B cell (primary cell): ENCODE results near the gene FGF16. TPM values are rescaled to one million over a fixed set of nuclear protein-coding genes. Genes with fewer than 3 reads are reported as not detected.

ENCODE experiments used
- ATAC-seq: fragments of 200-7000 bp; cut with Tn5 transposase; one replicate; pipeline ENCODE4 v1.10.0; 2021; ENCODE audit warnings: low read depth, mild to moderate bottlenecking, moderate number of reproducible peaks, moderate library complexity
- CTCF ChIA-PET: fragments of 350-600 bp; sonication (Branson Sonifier 250); formaldehyde crosslinking; loops from one replicate; lab custom pipeline; 2021; ENCODE audit warnings: antibody characterized with exemption, inconsistent platforms; lab: Charles Lee
- POLR2A ChIA-PET: fragments of 350-600 bp; sonication (Branson Sonifier 250); formaldehyde crosslinking; loops from one replicate; lab custom pipeline; 2021; ENCODE audit warnings: antibody characterized with exemption; lab: Charles Lee
- DNase-seq: peaks from one replicate; pipeline ENCODE4 v3.0.0; 2013
- H2AFZ ChIP-seq: 2 replicates; pipeline ENCODE4 v1.6.1; 2012; ENCODE audit warnings: mild to moderate bottlenecking, low read depth, low read length; ENCODE audit not compliant: insufficient read depth, poor library complexity, severe bottlenecking
- H3K27ac ChIP-seq, 2 donors: 1 replicate in 1 of 2; 2 replicates in 1 of 2; pipeline ENCODE4 v1.5.1; 2012 to 2013; ENCODE audit warnings: low read length in 2 of 2, mild to moderate bottlenecking in 2 of 2, moderate library complexity in 1 of 2
- H3K27me3 ChIP-seq, 4 experiments: fragments of 200-600 bp in 1 of 4; sonication (generic) in 1 of 4; replicated peaks in 1 of 4; 1 replicate in 2 of 4; 2 replicates in 2 of 4; pipeline versions ENCODE4 v1.6.1 to v1.7.0; 2013 to 2016; ENCODE audit warnings: low read length in 3 of 4, mild to moderate bottlenecking in 2 of 4, mixed read lengths in 1 of 4, moderate library complexity in 1 of 4; ENCODE audit not compliant: insufficient read depth in 4 of 4, control insufficient read depth in 3 of 4; ENCODE audit errors: control extremely low read depth in 1 of 4
- H3K36me3 ChIP-seq, 2 experiments: replicated peaks in 1 of 2; 1 replicate in 1 of 2; 2 replicates in 1 of 2; pipeline versions ENCODE4 v1.6.1 to v1.7.1; 2013; ENCODE audit warnings: low read length in 1 of 2; ENCODE audit not compliant: insufficient read depth in 2 of 2, control insufficient read depth in 1 of 2; ENCODE audit errors: control extremely low read depth in 1 of 2, extremely low read depth in 1 of 2
- H3K4me1 ChIP-seq, 2 donors: fragments of 200-600 bp in 1 of 2; sonication (generic) in 1 of 2; 1 replicate in 1 of 2; 2 replicates in 1 of 2; pipeline versions ENCODE4 v1.5.1 to v1.6.1; 2013 to 2017; ENCODE audit warnings: low read length in 2 of 2; ENCODE audit not compliant: control insufficient read depth in 2 of 2, insufficient read depth in 2 of 2
- H3K4me2 ChIP-seq: replicated peaks from 2 replicates; pipeline ENCODE3; 2012; ENCODE audit warnings: mild to moderate bottlenecking, low read depth, low read length; ENCODE audit not compliant: poor library complexity, severe bottlenecking
- H3K4me3 ChIP-seq, 5 experiments: fragments of 200-600 bp in 1 of 5; sonication (generic) in 1 of 5; 1 replicate in 3 of 5; 2 replicates in 2 of 5; pipeline versions ENCODE4 v1.5.1 to v1.7.0; 2011 to 2016; ENCODE audit warnings: low read length in 4 of 5, mild to moderate bottlenecking in 4 of 5, low read depth in 2 of 5, control low read depth in 1 of 5, moderate library complexity in 1 of 5; ENCODE audit not compliant: insufficient read depth in 1 of 5; ENCODE audit errors: control extremely low read depth in 1 of 5, extremely low read depth in 1 of 5
- H3K79me2 ChIP-seq: fragments of 200-600 bp; sonication (generic); one replicate; pipeline ENCODE4 v1.6.0; 2016; ENCODE audit warnings: low read length; ENCODE audit not compliant: control insufficient read depth, insufficient read depth
- H3K9ac ChIP-seq: fragments of 200-600 bp; sonication (generic); 2 replicates; pipeline ENCODE4 v1.6.1; 2017; ENCODE audit warnings: mild to moderate bottlenecking, low read length, moderate library complexity
- H3K9me3 ChIP-seq, 3 donors: one replicate each; pipeline versions ENCODE4 v1.6.1 to v1.7.1; 2013; ENCODE audit warnings: low read length in 2 of 3; ENCODE audit not compliant: control insufficient read depth in 2 of 3, insufficient read depth in 1 of 3; ENCODE audit errors: control extremely low read depth in 1 of 3
- H4K20me1 ChIP-seq: 2 replicates; pipeline ENCODE4 v1.6.0; 2012; ENCODE audit warnings: mild to moderate bottlenecking, low read length; ENCODE audit not compliant: insufficient read depth, control insufficient read depth, poor library complexity, severe bottlenecking
- H3K27ac Mint-ChIP-seq: one replicate; pipeline ENCODE4 v1.8.0; 2021; ENCODE audit warnings: mixed read lengths
- H3K27me3 Mint-ChIP-seq: one replicate; pipeline ENCODE4 v1.8.0; 2021; ENCODE audit warnings: mixed read lengths
- H3K4me1 Mint-ChIP-seq: one replicate; pipeline ENCODE4 v1.8.0; 2021; ENCODE audit warnings: mixed read lengths
- H3K4me3 Mint-ChIP-seq: one replicate; pipeline ENCODE4 v1.8.0; 2021; ENCODE audit warnings: mixed read lengths
- H3K9me3 Mint-ChIP-seq: one replicate; pipeline ENCODE4 v1.8.0; 2022; ENCODE audit warnings: mixed read lengths; ENCODE audit not compliant: insufficient read depth
- EZH2 ChIP-seq: IDR thresholded peaks from 2 replicates; pipeline ENCODE4 v1.6.1; 2012; ENCODE audit warnings: borderline replicate concordance, low read depth, mild to moderate bottlenecking, moderate library complexity, low read length; ENCODE audit not compliant: insufficient read depth, poor library complexity, severe bottlenecking
- WGBS: methylation state at CpG from one replicate; pipeline ENCODE4 v1.1.5; 2013; ENCODE audit warnings: missing lambda C conversion rate; ENCODE audit not compliant: insufficient coverage; 5-methylcytosine and 5-hydroxymethylcytosine counted together
- intact Hi-C: fragments of 100-400 bp; cut with micrococcal nuclease; formaldehyde crosslinking; loops from one replicate; pipeline ENCODE4 v1.10.0; 2022
- polyA plus RNA-seq: library from polyadenylated mRNA; depleted of rRNA; stranded (reverse); fragments of >200 nt; gene quantifications from 2 replicates; pipeline ENCODE4 v1.2.3, GENCODE V29; 2012
- total RNA-seq, 2 donors: library from RNA; stranded (reverse); fragments of 120-200 nt in 1 of 2; gene quantifications; 1 replicate in 1 of 2; 2 replicates in 1 of 2; pipeline versions ENCODE4 v1.2.3 to v1.2.4, GENCODE V29; 2013 to 2022
- TF ChIP-seq, protein P1 (sequence below): fragments of 200-600 bp; IDR thresholded peaks from one replicate; pipeline ENCODE4 v1.8.0; 2022; ENCODE audit warnings: antibody characterized with exemption, mild to moderate bottlenecking

FGF16 gene
- total and polyA plus RNA-seq, 2 donors (not counting 1 experiment from before 2014, with no cell fraction given), result not detected

DNA sequence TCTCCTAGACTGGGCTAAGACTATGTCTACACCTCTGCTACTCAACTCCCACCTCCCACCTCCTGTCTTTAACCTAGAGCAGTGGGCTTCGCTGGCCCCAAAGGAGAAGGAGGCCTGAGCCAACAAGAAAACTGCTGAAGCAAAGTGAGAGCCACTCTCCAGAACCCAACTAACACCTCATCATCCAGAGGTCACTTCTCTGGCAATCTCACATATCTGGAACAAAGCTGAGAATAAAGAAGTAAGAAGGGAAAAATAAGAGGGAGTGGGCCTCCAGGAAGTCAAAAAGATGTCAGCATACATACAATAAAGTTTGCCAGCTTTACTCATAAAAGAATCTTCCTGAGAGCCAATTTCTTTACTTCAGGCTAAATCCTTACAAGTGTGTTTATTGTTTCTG lies 18.6 kb upstream of the FGF16 start:
- TF ChIP-seq, protein P1, sequence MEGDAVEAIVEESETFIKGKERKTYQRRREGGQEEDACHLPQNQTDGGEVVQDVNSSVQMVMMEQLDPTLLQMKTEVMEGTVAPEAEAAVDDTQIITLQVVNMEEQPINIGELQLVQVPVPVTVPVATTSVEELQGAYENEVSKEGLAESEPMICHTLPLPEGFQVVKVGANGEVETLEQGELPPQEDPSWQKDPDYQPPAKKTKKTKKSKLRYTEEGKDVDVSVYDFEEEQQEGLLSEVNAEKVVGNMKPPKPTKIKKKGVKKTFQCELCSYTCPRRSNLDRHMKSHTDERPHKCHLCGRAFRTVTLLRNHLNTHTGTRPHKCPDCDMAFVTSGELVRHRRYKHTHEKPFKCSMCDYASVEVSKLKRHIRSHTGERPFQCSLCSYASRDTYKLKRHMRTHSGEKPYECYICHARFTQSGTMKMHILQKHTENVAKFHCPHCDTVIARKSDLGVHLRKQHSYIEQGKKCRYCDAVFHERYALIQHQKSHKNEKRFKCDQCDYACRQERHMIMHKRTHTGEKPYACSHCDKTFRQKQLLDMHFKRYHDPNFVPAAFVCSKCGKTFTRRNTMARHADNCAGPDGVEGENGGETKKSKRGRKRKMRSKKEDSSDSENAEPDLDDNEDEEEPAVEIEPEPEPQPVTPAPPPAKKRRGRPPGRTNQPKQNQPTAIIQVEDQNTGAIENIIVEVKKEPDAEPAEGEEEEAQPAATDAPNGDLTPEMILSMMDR, result no peak
- TF ChIP-seq EZH2, result no peak
- H3K4me1 ChIP-seq, result no peaks in the 10 kb centered on the region

DNA sequence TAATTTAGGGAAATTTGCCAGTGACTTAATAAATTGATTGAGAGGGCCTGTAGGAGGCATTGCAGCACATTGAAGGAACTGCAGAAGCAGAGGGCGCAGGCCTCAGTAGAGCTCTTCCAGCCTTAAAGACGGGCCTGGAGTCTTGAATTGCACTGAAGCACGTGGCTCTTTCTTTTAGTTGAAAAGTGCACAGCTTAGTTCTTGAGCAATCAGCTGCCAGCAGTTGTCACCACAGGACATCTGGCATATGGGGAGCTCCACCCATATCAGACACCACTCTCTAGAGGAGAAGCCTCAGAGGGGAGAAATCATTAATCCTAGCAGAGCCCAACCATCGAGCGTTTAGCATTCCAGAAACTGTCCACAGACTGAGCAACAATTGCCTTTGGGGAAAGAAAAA lies 16.0 kb upstream of the FGF16 start:
- WGBS, result 33% methylated on average over 2 of the region's 5 CpGs
- no peaks in the 10 kb centered on the region for H3K79me2 ChIP-seq
- H3K9me3 Mint-ChIP-seq, result no peaks in the 10 kb centered on the region
- DNase-seq, result no peak
- no peak overlapping the region for H3K27ac ChIP-seq
- no peaks in the 10 kb centered on the region for H3K27me3 ChIP-seq
- no peak for TF ChIP-seq EZH2
- TF ChIP-seq, protein P1, result no peak
- no peaks in the 10 kb centered on the region for H3K9me3 ChIP-seq
- no peaks in the 10 kb centered on the region for H3K36me3 ChIP-seq
- CTCF ChIA-PET, result no interaction called here
- intact Hi-C loops, result no loop called here
- no peak overlapping the region for H3K4me3 ChIP-seq
- no peak for ATAC-seq
- POLR2A ChIA-PET, result no interaction called here
- no peak overlapping the region for H3K4me3 Mint-ChIP-seq
- H3K4me1 Mint-ChIP-seq, result no peaks in the 10 kb centered on the region
- no peaks in the 10 kb centered on the region for H4K20me1 ChIP-seq
- no peak overlapping the region for H3K27ac Mint-ChIP-seq
- H3K4me2 ChIP-seq, result no peak overlapping the region
- no peaks in the 10 kb centered on the region for H3K4me1 ChIP-seq
- no peak overlapping the region for H2AFZ ChIP-seq
- no peaks in the 10 kb centered on the region for H3K27me3 Mint-ChIP-seq
- no peak overlapping the region for H3K9ac ChIP-seq

More for the DNA sequence above, 18.6 kb upstream of the FGF16 start:
- Histone ChIP-seq H3K27me3 (no peaks in the 10 kb centered on the region), H3K79me2 (no peaks in the 10 kb centered on the region), H2AFZ (no peak overlapping the region), H3K4me2 (no peak overlapping the region), H3K36me3 (no peaks in the 10 kb centered on the region), H4K20me1 (no peaks in the 10 kb centered on the region), H3K9me3 (no peaks in the 10 kb centered on the region), H3K9ac (no peak overlapping the region), H3K4me3 (no peak overlapping the region), H3K27ac (no peak overlapping the region)
- DNase-seq, result no peak
- no peaks in the 10 kb centered on the region for H3K27me3 Mint-ChIP-seq
- no peak overlapping the region for H3K27ac Mint-ChIP-seq
- no peaks in the 10 kb centered on the region for H3K4me1 Mint-ChIP-seq
- no peak for ATAC-seq
- no peak overlapping the region for H3K4me3 Mint-ChIP-seq
- intact Hi-C loops, result no loop called here
- CTCF ChIA-PET, result no interaction called here
- POLR2A ChIA-PET, result no interaction called here
- H3K9me3 Mint-ChIP-seq, result no peaks in the 10 kb centered on the region
- no CpG with 5 or more reads among the region's 1 CpG for WGBS
